K562 (cell line): Measurements from ENCODE around the gene NDRG4. TPM values are rescaled to one million over a fixed set of nuclear protein-coding genes. Genes with fewer than 3 reads are reported as not detected.

Experiments used
- C11orf30 ChIP-seq: fragments of 450-650 bp; IDR thresholded peaks from 2 replicates; pipeline ENCODE4 v1.6.1; 2016; ENCODE audit warnings: low read depth, mild to moderate bottlenecking
- CXXC5 ChIP-seq: fragments of 250-450 bp; sonication (Bioruptor Pico); IDR thresholded peaks from 2 replicates; pipeline ENCODE4 v1.8.0; 2022; ENCODE audit warnings: inconsistent platforms, mild to moderate bottlenecking, moderate library complexity
- DACH1 ChIP-seq: fragments of 450-650 bp; IDR thresholded peaks from 2 replicates; pipeline ENCODE4 v1.6.1; 2018; ENCODE audit not compliant: partially characterized antibody
- E2F3 ChIP-seq: fragments of 250-450 bp; sonication (Bioruptor Pico); IDR thresholded peaks from 2 replicates; pipeline ENCODE4 v1.4.0; 2020; ENCODE audit warnings: mild to moderate bottlenecking
- GATAD2A ChIP-seq: fragments of 450-650 bp; IDR thresholded peaks from 2 replicates; pipeline ENCODE4 v1.6.1; 2017
- HDGF ChIP-seq: fragments of 450-650 bp; IDR thresholded peaks from 2 replicates; pipeline ENCODE4 v1.6.1; 2016
- MAFK ChIP-seq: IDR thresholded peaks from 2 replicates; pipeline ENCODE4 v1.6.1; 2011; ENCODE audit warnings: low read length, improper control_type of control experiment
- MCM5 ChIP-seq: fragments of 450-650 bp; IDR thresholded peaks from 2 replicates; pipeline ENCODE4 v1.6.1; 2016; ENCODE audit warnings: low read depth
- SREBF1 ChIP-seq: fragments of 150-350 bp; IDR thresholded peaks from 2 replicates; pipeline ENCODE4 v1.6.1; 2014; ENCODE audit warnings: antibody characterized with exemption, low read depth, low read length, borderline replicate concordance
- ZFP30 ChIP-seq: fragments of 250-450 bp; sonication (Bioruptor Pico); IDR thresholded peaks from 2 replicates; pipeline ENCODE4 v1.8.0; 2022; ENCODE audit warnings: moderate library complexity, mild to moderate bottlenecking, inconsistent platforms, borderline replicate concordance
- ZFPM2 ChIP-seq: fragments of 250-450 bp; sonication (Bioruptor Pico); IDR thresholded peaks from 2 replicates; pipeline ENCODE4 v1.5.1; 2022; ENCODE audit warnings: mild to moderate bottlenecking
- ZNF143 ChIP-seq: sonication (generic); formaldehyde crosslinking; IDR thresholded peaks from 2 replicates; pipeline ENCODE4 v1.9.0; 2022; ENCODE audit warnings: mild to moderate bottlenecking, missing genetic modification reagents
- ZNF316 ChIP-seq: fragments of 450-650 bp; IDR thresholded peaks from 2 replicates; pipeline ENCODE4 v1.6.1; 2016
- polyA plus RNA-seq, 8 experiments: library from polyadenylated mRNA; depleted of rRNA in 4 of 8; stranded (reverse) in 5 of 8; unstranded in 3 of 8; fragments of >200 nt; fragmentation: Nextera tagmentation in 2 of 8; fragmentation: Illumina TruSeq in 1 of 8; extraction: Ambion mirVana in 2 of 8; extraction: Trizol in 1 of 8; gene quantifications; 2 replicates each; pipeline versions ENCODE4 v1.2.1 to v1.2.3, GENCODE V29; 2011 to 2014; ENCODE audit warnings: inconsistent platforms in 1 of 8, missing spikeins in 1 of 8
- total RNA-seq, 7 experiments: library from RNA; depleted of rRNA in 6 of 7; stranded (reverse); fragments of >200 nt in 6 of 7; fragmentation: Illumina TruSeq in 2 of 7; extraction: Trizol in 2 of 7; gene quantifications; 2 replicates each; pipeline versions ENCODE4 v1.2.1 to v1.2.3, GENCODE V29; 2011 to 2021; ENCODE audit warnings: low replicate concordance in 1 of 7
- TF ChIP-seq, protein P1 (sequence below), 3 experiments: fragments of 200-800 bp in 1 of 3; fragments of 250-450 bp in 1 of 3; fragments of 450-650 bp in 1 of 3; sonication (Bioruptor Pico) in 1 of 3; sonication (Bioruptor generic) in 1 of 3; formaldehyde crosslinking in 1 of 3; IDR thresholded peaks; 2 replicates each; pipeline versions ENCODE4 v1.6.1 to v1.8.0; 2016 to 2022; ENCODE audit warnings: mild to moderate bottlenecking in 2 of 3, missing genetic modification characterization in 2 of 3, missing compliant biosample characterization in 1 of 3, moderate library complexity in 1 of 3
- TF ChIP-seq, protein P2 (sequence below): fragments of 450-650 bp; IDR thresholded peaks from one replicate; pipeline ENCODE4 v1.6.1; 2018; ENCODE audit warnings: mild to moderate bottlenecking, moderate library complexity; ENCODE audit not compliant: partially characterized antibody
- TF ChIP-seq, protein P3 (sequence below): fragments of 250-450 bp; sonication (Bioruptor Pico); IDR thresholded peaks from 2 replicates; pipeline ENCODE4 v1.5.0; 2020; ENCODE audit warnings: mild to moderate bottlenecking, borderline replicate concordance
- TF ChIP-seq, protein P4 (sequence below): fragments of 200-800 bp; sonication (Bioruptor generic); IDR thresholded peaks from 2 replicates; pipeline ENCODE4 v1.6.1; 2016; ENCODE audit warnings: missing genetic modification characterization, missing compliant biosample characterization

The NDRG4 gene
- total and polyA plus RNA-seq, 9 of the 15 experiments (the other 6 are each of a cell fraction or from before 2014, with no cell fraction given), result 0.06 to 0.95 (median 0.28) TPM

DNA sequence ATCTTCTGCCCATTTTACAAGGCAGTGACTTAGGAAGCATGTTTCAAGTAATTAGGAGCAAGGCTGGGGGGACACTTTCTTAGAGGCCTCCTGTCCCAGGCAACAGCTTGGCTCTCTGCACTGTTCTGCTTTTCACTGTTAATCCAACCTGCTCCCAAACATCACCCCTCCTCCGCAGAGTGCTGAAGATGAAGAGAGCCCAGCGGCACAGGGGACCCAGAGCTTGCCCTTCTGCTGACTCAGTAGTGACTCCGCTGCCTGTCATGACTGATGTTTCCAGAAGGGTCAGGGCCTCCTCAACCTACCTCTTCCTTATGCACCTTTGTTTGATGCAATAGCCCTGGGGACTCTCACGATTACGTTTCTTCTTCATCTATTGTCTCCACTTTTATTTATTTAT, 38.9 kb upstream of the NDRG4 start (continued):
- TF ChIP-seq ZFPM2 (CRISPR knock-in tag) (no peak), MAFK (peak; percentile 48; the same call in 1 of the 2 replicates), GATAD2A (no peak), MCM5 (no peak), ZFP30 (CRISPR knock-in tag) (no peak), SREBF1 (no peak), E2F3 (no peak), C11orf30 (peak; percentile 65), HDGF (no peak), ZNF143 (CRISPR knock-in tag) (no peak), DACH1 (no peak), ZNF316 (peak; percentile 40; the same call in 1 of the 2 replicates), CXXC5 (CRISPR knock-in tag) (no peak)
- TF ChIP-seq, protein P1, sequence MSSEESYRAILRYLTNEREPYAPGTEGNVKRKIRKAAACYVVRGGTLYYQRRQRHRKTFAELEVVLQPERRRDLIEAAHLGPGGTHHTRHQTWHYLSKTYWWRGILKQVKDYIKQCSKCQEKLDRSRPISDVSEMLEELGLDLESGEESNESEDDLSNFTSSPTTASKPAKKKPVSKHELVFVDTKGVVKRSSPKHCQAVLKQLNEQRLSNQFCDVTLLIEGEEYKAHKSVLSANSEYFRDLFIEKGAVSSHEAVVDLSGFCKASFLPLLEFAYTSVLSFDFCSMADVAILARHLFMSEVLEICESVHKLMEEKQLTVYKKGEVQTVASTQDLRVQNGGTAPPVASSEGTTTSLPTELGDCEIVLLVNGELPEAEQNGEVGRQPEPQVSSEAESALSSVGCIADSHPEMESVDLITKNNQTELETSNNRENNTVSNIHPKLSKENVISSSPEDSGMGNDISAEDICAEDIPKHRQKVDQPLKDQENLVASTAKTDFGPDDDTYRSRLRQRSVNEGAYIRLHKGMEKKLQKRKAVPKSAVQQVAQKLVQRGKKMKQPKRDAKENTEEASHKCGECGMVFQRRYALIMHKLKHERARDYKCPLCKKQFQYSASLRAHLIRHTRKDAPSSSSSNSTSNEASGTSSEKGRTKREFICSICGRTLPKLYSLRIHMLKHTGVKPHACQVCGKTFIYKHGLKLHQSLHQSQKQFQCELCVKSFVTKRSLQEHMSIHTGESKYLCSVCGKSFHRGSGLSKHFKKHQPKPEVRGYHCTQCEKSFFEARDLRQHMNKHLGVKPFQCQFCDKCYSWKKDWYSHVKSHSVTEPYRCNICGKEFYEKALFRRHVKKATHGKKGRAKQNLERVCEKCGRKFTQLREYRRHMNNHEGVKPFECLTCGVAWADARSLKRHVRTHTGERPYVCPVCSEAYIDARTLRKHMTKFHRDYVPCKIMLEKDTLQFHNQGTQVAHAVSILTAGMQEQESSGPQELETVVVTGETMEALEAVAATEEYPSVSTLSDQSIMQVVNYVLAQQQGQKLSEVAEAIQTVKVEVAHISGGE (CRISPR knock-in tag; IDR thresholded peaks at IDR 0.05), result no peak
- TF ChIP-seq, protein P2, sequence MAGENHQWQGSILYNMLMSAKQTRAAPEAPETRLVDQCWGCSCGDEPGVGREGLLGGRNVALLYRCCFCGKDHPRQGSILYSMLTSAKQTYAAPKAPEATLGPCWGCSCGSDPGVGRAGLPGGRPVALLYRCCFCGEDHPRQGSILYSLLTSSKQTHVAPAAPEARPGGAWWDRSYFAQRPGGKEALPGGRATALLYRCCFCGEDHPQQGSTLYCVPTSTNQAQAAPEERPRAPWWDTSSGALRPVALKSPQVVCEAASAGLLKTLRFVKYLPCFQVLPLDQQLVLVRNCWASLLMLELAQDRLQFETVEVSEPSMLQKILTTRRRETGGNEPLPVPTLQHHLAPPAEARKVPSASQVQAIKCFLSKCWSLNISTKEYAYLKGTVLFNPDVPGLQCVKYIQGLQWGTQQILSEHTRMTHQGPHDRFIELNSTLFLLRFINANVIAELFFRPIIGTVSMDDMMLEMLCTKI, result no peak
- TF ChIP-seq, protein P3, sequence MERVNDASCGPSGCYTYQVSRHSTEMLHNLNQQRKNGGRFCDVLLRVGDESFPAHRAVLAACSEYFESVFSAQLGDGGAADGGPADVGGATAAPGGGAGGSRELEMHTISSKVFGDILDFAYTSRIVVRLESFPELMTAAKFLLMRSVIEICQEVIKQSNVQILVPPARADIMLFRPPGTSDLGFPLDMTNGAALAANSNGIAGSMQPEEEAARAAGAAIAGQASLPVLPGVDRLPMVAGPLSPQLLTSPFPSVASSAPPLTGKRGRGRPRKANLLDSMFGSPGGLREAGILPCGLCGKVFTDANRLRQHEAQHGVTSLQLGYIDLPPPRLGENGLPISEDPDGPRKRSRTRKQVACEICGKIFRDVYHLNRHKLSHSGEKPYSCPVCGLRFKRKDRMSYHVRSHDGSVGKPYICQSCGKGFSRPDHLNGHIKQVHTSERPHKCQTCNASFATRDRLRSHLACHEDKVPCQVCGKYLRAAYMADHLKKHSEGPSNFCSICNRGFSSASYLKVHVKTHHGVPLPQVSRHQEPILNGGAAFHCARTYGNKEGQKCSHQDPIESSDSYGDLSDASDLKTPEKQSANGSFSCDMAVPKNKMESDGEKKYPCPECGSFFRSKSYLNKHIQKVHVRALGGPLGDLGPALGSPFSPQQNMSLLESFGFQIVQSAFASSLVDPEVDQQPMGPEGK (CRISPR knock-in tag), result no peak
- TF ChIP-seq, protein P4, sequence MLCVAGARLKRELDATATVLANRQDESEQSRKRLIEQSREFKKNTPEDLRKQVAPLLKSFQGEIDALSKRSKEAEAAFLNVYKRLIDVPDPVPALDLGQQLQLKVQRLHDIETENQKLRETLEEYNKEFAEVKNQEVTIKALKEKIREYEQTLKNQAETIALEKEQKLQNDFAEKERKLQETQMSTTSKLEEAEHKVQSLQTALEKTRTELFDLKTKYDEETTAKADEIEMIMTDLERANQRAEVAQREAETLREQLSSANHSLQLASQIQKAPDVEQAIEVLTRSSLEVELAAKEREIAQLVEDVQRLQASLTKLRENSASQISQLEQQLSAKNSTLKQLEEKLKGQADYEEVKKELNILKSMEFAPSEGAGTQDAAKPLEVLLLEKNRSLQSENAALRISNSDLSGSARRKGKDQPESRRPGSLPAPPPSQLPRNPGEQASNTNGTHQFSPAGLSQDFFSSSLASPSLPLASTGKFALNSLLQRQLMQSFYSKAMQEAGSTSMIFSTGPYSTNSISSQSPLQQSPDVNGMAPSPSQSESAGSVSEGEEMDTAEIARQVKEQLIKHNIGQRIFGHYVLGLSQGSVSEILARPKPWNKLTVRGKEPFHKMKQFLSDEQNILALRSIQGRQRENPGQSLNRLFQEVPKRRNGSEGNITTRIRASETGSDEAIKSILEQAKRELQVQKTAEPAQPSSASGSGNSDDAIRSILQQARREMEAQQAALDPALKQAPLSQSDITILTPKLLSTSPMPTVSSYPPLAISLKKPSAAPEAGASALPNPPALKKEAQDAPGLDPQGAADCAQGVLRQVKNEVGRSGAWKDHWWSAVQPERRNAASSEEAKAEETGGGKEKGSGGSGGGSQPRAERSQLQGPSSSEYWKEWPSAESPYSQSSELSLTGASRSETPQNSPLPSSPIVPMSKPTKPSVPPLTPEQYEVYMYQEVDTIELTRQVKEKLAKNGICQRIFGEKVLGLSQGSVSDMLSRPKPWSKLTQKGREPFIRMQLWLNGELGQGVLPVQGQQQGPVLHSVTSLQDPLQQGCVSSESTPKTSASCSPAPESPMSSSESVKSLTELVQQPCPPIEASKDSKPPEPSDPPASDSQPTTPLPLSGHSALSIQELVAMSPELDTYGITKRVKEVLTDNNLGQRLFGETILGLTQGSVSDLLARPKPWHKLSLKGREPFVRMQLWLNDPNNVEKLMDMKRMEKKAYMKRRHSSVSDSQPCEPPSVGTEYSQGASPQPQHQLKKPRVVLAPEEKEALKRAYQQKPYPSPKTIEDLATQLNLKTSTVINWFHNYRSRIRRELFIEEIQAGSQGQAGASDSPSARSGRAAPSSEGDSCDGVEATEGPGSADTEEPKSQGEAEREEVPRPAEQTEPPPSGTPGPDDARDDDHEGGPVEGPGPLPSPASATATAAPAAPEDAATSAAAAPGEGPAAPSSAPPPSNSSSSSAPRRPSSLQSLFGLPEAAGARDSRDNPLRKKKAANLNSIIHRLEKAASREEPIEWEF (CRISPR knock-in tag), result no peak
